ENCODE data around the gene KRAS.
"Not testable (repeated sequence)": the region's sequence is repeated elsewhere in the genome, so short reads cannot be mapped to it uniquely, and the experiment has no call there.

KRAS gene

DNA sequence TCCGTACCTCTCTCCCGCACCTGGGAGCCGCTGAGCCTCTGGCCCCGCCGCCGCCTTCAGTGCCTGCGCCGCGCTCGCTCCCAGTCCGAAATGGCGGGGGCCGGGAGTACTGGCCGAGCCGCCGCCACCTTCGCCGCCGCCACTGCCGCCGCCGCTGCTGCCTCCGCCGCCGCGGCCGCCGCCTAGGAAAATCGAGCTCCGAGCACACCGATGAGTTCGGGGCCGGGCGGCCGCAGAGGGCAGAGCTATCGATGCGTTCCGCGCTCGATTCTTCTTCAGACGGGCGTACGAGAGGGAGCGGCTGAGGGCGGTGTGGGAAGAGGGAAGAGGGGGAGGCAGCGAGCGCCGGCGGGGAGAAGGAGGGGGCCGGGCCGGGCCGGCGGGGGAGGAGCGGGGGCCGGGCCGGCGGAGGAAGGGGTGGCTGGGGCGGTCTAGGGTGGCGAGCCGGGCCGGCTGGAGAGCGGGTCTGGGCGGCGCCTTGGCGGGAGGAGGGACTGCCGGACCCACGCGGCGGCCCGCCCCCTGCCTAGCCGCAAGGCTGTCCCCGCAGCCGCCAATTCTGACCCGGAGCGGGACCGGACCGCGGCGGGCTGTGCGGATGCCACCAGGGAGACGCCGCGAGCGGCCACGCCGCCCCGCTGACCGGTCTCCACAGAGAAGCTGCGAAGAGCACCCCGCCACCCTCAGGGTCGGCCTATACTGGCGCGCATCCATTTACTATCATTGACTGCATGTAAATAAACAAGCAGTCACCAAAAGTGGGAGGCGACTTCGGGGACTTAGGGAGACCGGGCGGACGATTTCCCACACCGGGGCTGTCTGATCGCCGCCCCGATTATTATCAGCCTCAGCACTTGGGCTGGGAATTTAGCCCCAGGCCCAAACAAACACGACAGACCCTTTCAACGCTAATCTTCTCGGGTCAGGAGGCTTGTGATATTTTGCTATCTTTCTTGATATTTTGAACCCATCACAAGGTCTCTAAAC, at the start of gene KRAS:
Gene KRAS (minus strand): TSS at position 186 of the 987 bp plus-strand sequence.
- H3K9me3 Mint-ChIP-seq: no peaks in the 10 kb centered on the region
- DNase-seq (ENCODE audit: low spot score in 2 of 2): peak; percentile 82 to 94
- peaks cover 25% of the 10 kb centered on the region for H3K4me1 Mint-ChIP-seq
- peak within 1 kb of the TSS; percentile 83 for H3K4me3 Mint-ChIP-seq
- peak; percentile 92 for ATAC-seq
- H3K27ac Mint-ChIP-seq: peak within 1 kb of the TSS; percentile 89
- H3K36me3 Mint-ChIP-seq: peaks cover 35% of the 10 kb centered on the region

GRCh38 chr12:25296381-25296780, 45.7 kb upstream of the KRAS start:
- DNase-seq (ENCODE audit: low spot score in 2 of 2): no peak
- no peak overlapping the region for H3K4me3 Mint-ChIP-seq
- no peak overlapping the region for H3K27ac Mint-ChIP-seq
- no peaks in the 10 kb centered on the region for H3K4me1 Mint-ChIP-seq
- H3K36me3 Mint-ChIP-seq: no peaks in the 10 kb centered on the region
- ATAC-seq: no peak
- no peaks in the 10 kb centered on the region for H3K9me3 Mint-ChIP-seq

GRCh38 chr12:25295361-25295760, 44.6 kb upstream of the KRAS start:
- Mint-ChIP-seq H3K4me1 (no peaks in the 10 kb centered on the region), H3K36me3 (no peaks in the 10 kb centered on the region), H3K27ac (no peak overlapping the region), H3K9me3 (no peaks in the 10 kb centered on the region), H3K4me3 (no peak overlapping the region)
- no peak for ATAC-seq
- no peak for DNase-seq (ENCODE audit: low spot score in 2 of 2)

GRCh38 chr12:25293653-25294052, 42.9 kb upstream of the KRAS start:
- ATAC-seq: no peak
- H3K9me3 Mint-ChIP-seq: peaks cover 6% of the 10 kb centered on the region
- no peaks in the 10 kb centered on the region for H3K36me3 Mint-ChIP-seq
- H3K4me1 Mint-ChIP-seq: no peaks in the 10 kb centered on the region
- H3K4me3 Mint-ChIP-seq: no peak overlapping the region
- no peak for DNase-seq (ENCODE audit: low spot score in 2 of 2)
- no peak overlapping the region for H3K27ac Mint-ChIP-seq

- not testable (repeated sequence) for H3K4me1 Mint-ChIP-seq; H3K4me3 Mint-ChIP-seq; DNase-seq (ENCODE audit: low spot score in 2 of 2); ATAC-seq; H3K36me3 Mint-ChIP-seq; H3K27ac Mint-ChIP-seq; H3K9me3 Mint-ChIP-seq
These were observed 42.1 kb upstream of the KRAS start for GRCh38 chr12:25292810-25293221.

- no peak for DNase-seq (ENCODE audit: low spot score in 2 of 2)
- Mint-ChIP-seq H3K9me3 (peaks cover 6% of the 10 kb centered on the region), H3K4me1 (peaks cover 6% of the 10 kb centered on the region), H3K36me3 (no peaks in the 10 kb centered on the region), H3K27ac (no peak overlapping the region), H3K4me3 (no peak overlapping the region)
- ATAC-seq: no peak
These were observed 36.9 kb upstream of the KRAS start for GRCh38 chr12:25287610-25288009.

DNA sequence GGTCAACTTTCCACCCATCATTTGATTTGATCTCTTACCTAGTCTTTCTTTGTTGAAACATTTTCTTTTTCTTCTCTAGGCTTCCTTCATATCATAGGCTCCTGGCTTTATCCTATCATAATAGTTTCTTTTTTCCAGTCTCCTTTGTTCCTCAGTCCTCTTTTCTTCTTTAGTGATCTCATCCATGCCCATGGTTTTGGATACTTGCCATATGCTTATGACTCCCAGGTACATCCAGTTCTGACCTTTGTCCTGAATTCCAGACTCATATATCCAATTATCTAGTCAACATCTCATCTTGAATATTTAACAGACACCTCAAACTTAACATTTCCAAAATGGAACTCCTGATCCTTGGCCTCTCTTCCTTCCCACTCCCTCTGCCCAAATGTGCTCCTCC, 36.1 kb upstream of the KRAS start:
- Mint-ChIP-seq H3K36me3 (no peaks in the 10 kb centered on the region), H3K4me3 (no peak overlapping the region), H3K4me1 (peaks cover 9% of the 10 kb centered on the region), H3K27ac (no peak overlapping the region), H3K9me3 (peaks cover 6% of the 10 kb centered on the region)
- DNase-seq (ENCODE audit: low spot score in 2 of 2): no peak
- ATAC-seq: no peak

GRCh38 chr12:25284024-25284423, 33.3 kb upstream of the KRAS start:
- Mint-ChIP-seq H3K27ac (no peak overlapping the region), H3K4me3 (no peak overlapping the region), H3K9me3 (peaks cover under 1% of the 10 kb centered on the region), H3K36me3 (no peaks in the 10 kb centered on the region), H3K4me1 (peaks cover 16% of the 10 kb centered on the region)
- ATAC-seq (no peak), DNase-seq (ENCODE audit: low spot score in 2 of 2) (no peak)

DNA sequence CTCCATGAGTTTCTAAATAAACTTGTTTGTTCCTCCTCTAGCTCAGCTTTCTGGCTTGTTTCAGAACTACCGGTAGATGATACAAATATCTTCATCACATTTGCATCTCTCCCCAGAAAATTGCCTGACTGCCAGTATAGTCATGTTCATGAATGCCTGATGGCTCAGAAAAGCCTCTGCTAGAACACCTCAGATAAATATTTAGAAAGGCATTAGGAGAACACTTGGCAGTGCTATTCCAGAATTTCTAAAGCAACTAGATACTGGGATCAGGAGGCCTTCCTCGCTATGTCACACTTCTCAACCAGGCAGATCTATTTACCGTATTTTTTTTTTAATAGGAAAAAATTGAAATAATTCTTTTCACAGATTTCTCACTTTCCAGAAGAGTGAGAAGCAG, 32.3 kb upstream of the KRAS start:
- Mint-ChIP-seq H3K36me3 (no peaks in the 10 kb centered on the region), H3K4me3 (no peak overlapping the region), H3K4me1 (peaks cover 16% of the 10 kb centered on the region), H3K9me3 (no peaks in the 10 kb centered on the region), H3K27ac (no peak overlapping the region)
- no peak for ATAC-seq
- DNase-seq (ENCODE audit: low spot score in 2 of 2): no peak

GRCh38 chr12:25280082-25280481, 29.4 kb upstream of the KRAS start:
- Mint-ChIP-seq H3K27ac (no peak overlapping the region), H3K4me1 (peaks cover 22% of the 10 kb centered on the region), H3K4me3 (no peak overlapping the region), H3K9me3 (no peaks in the 10 kb centered on the region), H3K36me3 (no peaks in the 10 kb centered on the region)
- no peak for ATAC-seq
- DNase-seq (ENCODE audit: low spot score in 2 of 2): no peak

DNA sequence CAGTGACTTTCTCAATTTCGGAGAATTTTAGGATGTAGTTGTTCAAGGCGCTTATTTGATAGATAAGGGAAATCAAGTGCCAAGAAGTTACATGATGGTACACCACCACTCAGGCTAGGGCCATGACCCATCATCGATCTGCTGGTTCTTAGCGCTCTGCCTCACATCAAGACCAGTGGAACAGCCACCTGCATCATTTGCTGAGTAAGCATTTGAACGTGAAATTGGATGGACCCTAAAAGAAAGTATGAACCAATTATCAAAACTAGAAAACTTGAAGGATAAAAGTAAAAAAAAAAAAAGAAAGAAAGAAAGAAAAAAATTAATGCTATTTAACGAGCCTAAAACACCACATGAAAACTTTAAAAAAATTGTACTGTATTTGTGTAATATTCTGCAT, 27.5 kb upstream of the KRAS start:
- Mint-ChIP-seq H3K4me1 (peaks cover 22% of the 10 kb centered on the region), H3K27ac (no peak overlapping the region), H3K4me3 (no peak overlapping the region), H3K9me3 (no peaks in the 10 kb centered on the region), H3K36me3 (no peaks in the 10 kb centered on the region)
- no peak for ATAC-seq
- no peak for DNase-seq (ENCODE audit: low spot score in 2 of 2)

- DNase-seq (ENCODE audit: low spot score in 2 of 2): peak; percentile 36 to 62
- no peak overlapping the region for H3K4me3 Mint-ChIP-seq
- H3K9me3 Mint-ChIP-seq: no peaks in the 10 kb centered on the region
- ATAC-seq: peak; percentile 98
- H3K36me3 Mint-ChIP-seq: no peaks in the 10 kb centered on the region
- H3K27ac Mint-ChIP-seq: no peak overlapping the region
- peaks cover 16% of the 10 kb centered on the region for H3K4me1 Mint-ChIP-seq
These were observed 25.6 kb upstream of the KRAS start for GRCh38 chr12:25276199-25276937.

DNA sequence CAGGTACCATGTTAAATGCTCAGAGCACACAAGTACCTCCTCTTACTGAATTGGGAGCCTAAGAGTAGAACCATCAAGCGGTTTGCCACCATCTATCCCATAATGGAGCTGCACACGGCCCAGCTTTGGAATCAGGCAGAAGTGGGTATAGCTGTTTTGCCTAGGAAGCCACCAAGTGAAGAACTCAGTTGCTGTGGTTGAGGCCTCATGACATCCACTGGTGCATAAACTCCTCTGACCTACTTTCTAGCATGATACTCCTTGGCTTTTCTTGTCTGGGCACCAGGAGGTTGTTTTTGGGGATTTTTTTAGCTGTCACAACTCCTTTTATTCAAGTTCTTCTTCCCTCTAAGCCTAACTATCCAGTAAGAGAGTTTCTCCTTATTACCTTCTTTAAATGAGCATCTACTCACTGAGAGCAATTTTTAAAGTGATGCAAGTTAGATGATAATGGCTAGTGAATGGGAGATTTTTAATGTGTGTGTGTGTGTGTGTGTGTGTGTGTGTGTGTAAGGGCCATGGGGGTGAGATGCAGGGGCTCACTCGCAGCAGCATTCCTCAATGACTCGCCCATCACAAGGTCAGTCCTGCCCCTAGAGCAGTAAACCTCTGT, 20.9 kb upstream of the KRAS start:
- no peaks in the 10 kb centered on the region for H3K9me3 Mint-ChIP-seq
- H3K4me1 Mint-ChIP-seq: peaks cover 22% of the 10 kb centered on the region
- DNase-seq (ENCODE audit: low spot score in 2 of 2) (no peak), ATAC-seq (no peak)
- H3K4me3 Mint-ChIP-seq: no peak overlapping the region
- H3K27ac Mint-ChIP-seq: no peak overlapping the region
- H3K36me3 Mint-ChIP-seq: no peaks in the 10 kb centered on the region

GRCh38 chr12:25269701-25270100, 19.0 kb upstream of the KRAS start:
- Mint-ChIP-seq H3K4me3 (no peak overlapping the region), H3K9me3 (no peaks in the 10 kb centered on the region), H3K36me3 (no peaks in the 10 kb centered on the region), H3K4me1 (peaks cover 16% of the 10 kb centered on the region), H3K27ac (no peak overlapping the region)
- DNase-seq (ENCODE audit: low spot score in 2 of 2): no peak
- peak; percentile 82 for ATAC-seq

DNA sequence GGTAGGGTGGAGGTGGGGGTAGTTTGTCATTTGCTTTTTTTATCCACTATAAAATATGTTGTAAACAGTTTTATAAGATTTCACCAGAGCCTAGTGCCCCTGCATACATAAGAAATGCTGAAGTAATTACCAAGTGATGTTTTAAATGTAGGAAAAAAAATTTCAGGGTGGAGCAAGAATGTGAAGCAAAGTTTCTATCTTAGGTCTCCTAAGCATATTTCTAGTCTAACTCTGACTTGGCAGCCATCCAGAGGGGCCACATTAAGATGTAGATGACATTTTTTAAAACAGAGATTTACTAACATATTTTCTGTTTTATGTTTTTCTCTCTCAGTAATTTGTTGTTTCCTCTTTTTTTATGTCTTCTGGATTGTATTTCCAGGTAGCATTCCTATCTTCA, 15.8 kb upstream of the KRAS start:
- DNase-seq (ENCODE audit: low spot score in 2 of 2): no peak
- Mint-ChIP-seq H3K4me3 (no peak overlapping the region), H3K4me1 (peaks cover 14% of the 10 kb centered on the region), H3K9me3 (no peaks in the 10 kb centered on the region), H3K27ac (no peak overlapping the region), H3K36me3 (no peaks in the 10 kb centered on the region)
- no peak for ATAC-seq
